Hepatocyte (in vitro differentiated cells): ENCODE data around the gene NAB1. TPM values are rescaled to one million over a fixed set of nuclear protein-coding genes. Genes with fewer than 3 reads are reported as not detected.
"Not testable (repeated sequence)": the region's sequence is repeated elsewhere in the genome, so short reads cannot be mapped to it uniquely, and the experiment has no call there.

ENCODE experiments used
- DNase-seq: peaks from one replicate; pipeline ENCODE4 v3.0.0-alpha.2; 2016; ENCODE audit warnings: low spot score
- H2AFZ ChIP-seq: fragments of 200-600 bp; sonication (generic); 2 replicates; pipeline ENCODE4 v1.6.0; 2016; ENCODE audit warnings: antibody characterized with exemption, mild to moderate bottlenecking
- H3K27ac ChIP-seq: fragments of 200-600 bp; sonication (generic); 2 replicates; pipeline ENCODE4 v1.5.1; 2016; ENCODE audit warnings: mild to moderate bottlenecking
- H3K27me3 ChIP-seq: fragments of 200-600 bp; sonication (generic); 2 replicates; pipeline ENCODE4 v1.6.1; 2016
- H3K36me3 ChIP-seq: fragments of 200-600 bp; sonication (generic); replicated peaks from 2 replicates; pipeline ENCODE4 v1.5.1; 2016; ENCODE audit warnings: low read depth; ENCODE audit not compliant: insufficient read depth
- H3K4me1 ChIP-seq: fragments of 200-600 bp; sonication (generic); 2 replicates; pipeline ENCODE4 v1.5.1; 2016; ENCODE audit warnings: mild to moderate bottlenecking, moderate library complexity; ENCODE audit not compliant: insufficient read depth
- H3K4me2 ChIP-seq: fragments of 200-600 bp; sonication (generic); 2 replicates; pipeline ENCODE4 v1.6.0; 2016
- H3K4me3 ChIP-seq: fragments of 200-600 bp; sonication (generic); 2 replicates; pipeline ENCODE4 v1.5.1; 2016; ENCODE audit warnings: mild to moderate bottlenecking
- H3K79me2 ChIP-seq: fragments of 200-600 bp; sonication (generic); 2 replicates; pipeline ENCODE4 v1.6.0; 2017; ENCODE audit warnings: mild to moderate bottlenecking
- H3K9me2 ChIP-seq: fragments of 200-600 bp; sonication (generic); replicated peaks from 2 replicates; pipeline ENCODE4 v1.6.0; 2017; ENCODE audit warnings: mild to moderate bottlenecking; ENCODE audit not compliant: insufficient read depth
- H3K9me3 ChIP-seq: fragments of 200-600 bp; sonication (generic); 2 replicates; pipeline ENCODE4 v1.5.1; 2016; ENCODE audit warnings: low read depth, mild to moderate bottlenecking
- H4K20me1 ChIP-seq: fragments of 200-600 bp; sonication (generic); 2 replicates; pipeline ENCODE4 v1.6.0; 2016; ENCODE audit warnings: mild to moderate bottlenecking; ENCODE audit not compliant: insufficient read depth, poor library complexity, severe bottlenecking
- CTCF ChIP-seq: fragments of 200-600 bp; sonication (generic); IDR thresholded peaks from 2 replicates; pipeline ENCODE4 v1.5.1; 2016; ENCODE audit warnings: antibody characterized with exemption, mild to moderate bottlenecking; ENCODE audit not compliant: poor library complexity
- EZH2 ChIP-seq: fragments of 200-600 bp; sonication (generic); IDR thresholded peaks from 2 replicates; pipeline ENCODE4 v1.6.1; 2016; ENCODE audit warnings: antibody characterized with exemption, mild to moderate bottlenecking, borderline replicate concordance
- EZH2phosphoT487 ChIP-seq: fragments of 200-600 bp; sonication (generic); IDR thresholded peaks from one replicate; pipeline ENCODE4 v1.6.1; 2018; ENCODE audit warnings: antibody characterized with exemption, mild to moderate bottlenecking, low read depth, moderate library complexity; ENCODE audit not compliant: unreplicated experiment, severe bottlenecking
- WGBS: methylation state at CpG from one replicate; pipeline ENCODE4 v1.1.6; 2016; ENCODE audit warnings: low lambda C conversion rate; ENCODE audit errors: missing lambda C conversion rate; 5-methylcytosine and 5-hydroxymethylcytosine counted together
- polyA plus RNA-seq: library from polyadenylated mRNA; unstranded; fragments of >200 nt; fragmentation: Nextera tagmentation; extraction: Ambion mirVana; gene quantifications from 2 replicates; pipeline ENCODE4 v1.2.1, GENCODE V29; 2016
- total RNA-seq: library from RNA; depleted of rRNA; stranded (reverse); fragments of >200 nt; gene quantifications from 2 replicates; pipeline ENCODE4 v1.2.3, GENCODE V29; 2014

Gene NAB1
- total and polyA plus RNA-seq, 2 experiments from 2014 or later, result 9.9 to 46.6 TPM

DNA sequence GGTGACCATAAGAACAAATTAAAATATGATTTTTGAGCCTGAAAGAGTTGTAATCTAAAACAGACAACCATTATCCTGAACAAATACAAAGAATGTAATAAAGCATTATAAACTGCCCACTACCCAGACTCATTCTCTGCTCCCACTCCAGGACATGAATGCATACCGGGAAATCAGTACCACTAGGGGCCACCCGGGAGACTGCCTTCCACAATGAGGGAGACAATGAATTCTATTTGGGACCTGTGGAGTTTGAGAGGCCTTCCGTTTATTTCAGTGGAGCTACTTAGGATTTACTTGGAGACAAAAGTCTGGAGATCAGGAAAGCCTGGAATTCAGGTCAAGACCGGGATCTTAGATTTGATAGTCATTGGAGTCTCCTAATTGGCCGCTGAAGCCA is 50.0 kb downstream of the NAB1 start:
- Histone ChIP-seq H3K4me1 (peaks cover 10% of the 10 kb centered on the region), H2AFZ (no peak overlapping the region), H3K79me2 (no peaks in the 10 kb centered on the region), H3K4me2 (no peak overlapping the region), H4K20me1 (no peaks in the 10 kb centered on the region), H3K36me3 (no peaks in the 10 kb centered on the region), H3K9me2 (no peaks in the 10 kb centered on the region), H3K4me3 (no peak overlapping the region), H3K9me3 (no peaks in the 10 kb centered on the region), H3K27me3 (no peaks in the 10 kb centered on the region), H3K27ac (no peak overlapping the region)
- WGBS, result 33% methylated on average over 5 of the region's 5 CpGs
- no peak for TF ChIP-seq EZH2
- no peak for TF ChIP-seq EZH2phosphoT487
- TF ChIP-seq CTCF, result peak; percentile 24
- no peak for DNase-seq

GRCh38 chr2:190701586-190701985 is 52.7 kb downstream of the NAB1 start:
- TF ChIP-seq EZH2phosphoT487 (no peak), CTCF (no peak), EZH2 (no peak)
- Histone ChIP-seq H3K79me2 (no peaks in the 10 kb centered on the region), H3K27ac (no peak overlapping the region), H3K4me3 (no peak overlapping the region), H2AFZ (no peak overlapping the region), H3K4me2 (no peak overlapping the region), H3K9me2 (no peaks in the 10 kb centered on the region), H4K20me1 (no peaks in the 10 kb centered on the region), H3K9me3 (no peaks in the 10 kb centered on the region), H3K27me3 (no peaks in the 10 kb centered on the region), H3K36me3 (no peaks in the 10 kb centered on the region), H3K4me1 (peaks cover 10% of the 10 kb centered on the region)
- 38% methylated on average over 7 of the region's 7 CpGs for WGBS
- no peak for DNase-seq

DNA sequence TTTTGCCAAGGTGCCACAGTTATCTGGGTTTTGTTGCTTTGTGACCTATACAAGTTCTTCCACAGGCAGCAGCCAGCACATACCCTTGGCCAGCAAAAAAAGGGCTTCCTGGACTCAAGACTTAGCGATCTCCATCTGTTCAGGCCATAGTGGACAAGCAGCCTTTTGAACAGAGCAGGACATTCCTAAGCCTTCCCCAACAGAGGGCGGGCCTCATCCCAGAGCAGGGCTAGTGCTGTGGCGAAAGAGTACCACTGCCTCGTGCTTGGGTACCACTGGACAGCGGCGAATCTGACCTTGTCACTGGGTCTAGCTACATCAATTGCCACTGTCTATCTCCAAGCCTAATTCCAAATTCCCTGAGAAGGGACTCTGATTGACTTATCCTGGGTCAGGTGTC is 56.4 kb downstream of the NAB1 start:
- H3K4me3 ChIP-seq, result no peak overlapping the region
- no peaks in the 10 kb centered on the region for H3K9me2 ChIP-seq
- no peak overlapping the region for H3K4me2 ChIP-seq
- H3K36me3 ChIP-seq, result no peaks in the 10 kb centered on the region
- no peaks in the 10 kb centered on the region for H3K9me3 ChIP-seq
- no peak for DNase-seq
- no peak overlapping the region for H2AFZ ChIP-seq
- H3K27me3 ChIP-seq, result no peaks in the 10 kb centered on the region
- no peaks in the 10 kb centered on the region for H4K20me1 ChIP-seq
- peaks cover 2% of the 10 kb centered on the region for H3K4me1 ChIP-seq
- WGBS, result 92% methylated on average over 6 of the region's 6 CpGs
- TF ChIP-seq CTCF (no peak), EZH2phosphoT487 (no peak), EZH2 (no peak)
- no peaks in the 10 kb centered on the region for H3K79me2 ChIP-seq
- H3K27ac ChIP-seq, result no peak overlapping the region

DNA sequence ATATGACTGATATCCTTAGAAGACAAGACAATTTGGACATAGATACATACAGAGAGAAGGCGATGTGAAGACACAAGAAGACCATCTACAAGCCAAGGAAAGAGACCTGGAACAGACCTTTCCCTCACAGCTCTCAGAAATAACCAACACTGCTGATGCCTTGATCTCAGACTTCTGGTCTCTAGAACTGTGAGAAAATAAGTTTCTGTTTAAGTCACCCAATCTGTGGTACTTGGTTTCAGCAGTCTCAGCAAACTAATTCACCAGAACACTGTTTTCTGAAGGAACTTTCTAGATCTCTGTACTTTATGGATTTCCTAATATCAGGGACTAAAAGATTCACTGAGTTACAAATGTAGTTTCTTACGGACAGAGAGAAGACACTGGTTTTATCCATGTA is 58.8 kb downstream of the NAB1 start:
- H3K4me3 ChIP-seq, result no peak overlapping the region
- WGBS, result 94% methylated on average over 2 of the region's 2 CpGs
- H3K36me3 ChIP-seq, result no peaks in the 10 kb centered on the region
- no peak overlapping the region for H3K27ac ChIP-seq
- no peaks in the 10 kb centered on the region for H3K4me1 ChIP-seq
- no peaks in the 10 kb centered on the region for H3K9me2 ChIP-seq
- TF ChIP-seq EZH2phosphoT487, result no peak
- TF ChIP-seq EZH2, result no peak
- no peak for TF ChIP-seq CTCF
- no peaks in the 10 kb centered on the region for H3K9me3 ChIP-seq
- H3K4me2 ChIP-seq, result no peak overlapping the region
- H3K79me2 ChIP-seq, result no peaks in the 10 kb centered on the region
- DNase-seq, result no peak
- no peaks in the 10 kb centered on the region for H4K20me1 ChIP-seq
- H2AFZ ChIP-seq, result no peak overlapping the region
- H3K27me3 ChIP-seq, result no peaks in the 10 kb centered on the region

- H3K79me2 ChIP-seq, H3K36me3 ChIP-seq, H2AFZ ChIP-seq, H3K4me1 ChIP-seq, H3K4me3 ChIP-seq, DNase-seq, H4K20me1 ChIP-seq, H3K9me3 ChIP-seq, H3K9me2 ChIP-seq, H3K27ac ChIP-seq, H3K4me2 ChIP-seq, H3K27me3 ChIP-seq: not testable (repeated sequence)
Measured at GRCh38 chr2:190708650-190709049, 59.8 kb downstream of the NAB1 start.
